GM18858 (cell line): ENCODE measurements around the gene BRK1.
"Not testable (repeated sequence)": the region's sequence is repeated elsewhere in the genome, so short reads cannot be mapped to it uniquely, and the experiment has no call there.

ENCODE experiments used
- ATAC-seq: cut with Tn5 transposase; IDR thresholded peaks from one replicate; pipeline ENCODE4 v1.9.1; 2021; ENCODE audit not compliant: unreplicated experiment

BRK1 gene

GRCh38 chr3:10142707-10143560 is 27.5 kb downstream of the BRK1 start:
- ATAC-seq = no peak

GRCh38 chr3:10145685-10146084 is 30.2 kb downstream of the BRK1 start:
- ATAC-seq = no peak

- no peak for ATAC-seq
Measured at GRCh38 chr3:10149226-10149625, 33.8 kb downstream of the BRK1 start.

DNA sequence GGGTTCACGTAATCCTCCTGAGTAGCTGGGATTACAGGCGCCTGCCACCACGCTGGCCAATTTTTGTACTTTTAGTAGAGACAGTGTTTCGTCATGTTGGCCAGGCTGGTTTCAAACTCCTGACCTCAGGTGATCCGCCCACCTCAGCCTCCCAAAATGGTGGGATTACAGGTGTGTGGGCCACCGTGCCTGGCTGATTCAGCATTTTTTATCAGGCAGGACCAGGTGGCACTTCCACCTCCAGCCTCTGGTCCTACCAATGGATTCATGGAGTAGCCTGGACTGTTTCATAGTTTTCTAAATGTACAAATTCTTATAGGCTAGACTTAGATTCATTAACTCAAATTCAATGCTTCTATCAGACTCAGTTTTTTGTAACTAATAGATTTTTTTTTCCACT is 35.5 kb downstream of the BRK1 start:
- no peak for ATAC-seq

DNA sequence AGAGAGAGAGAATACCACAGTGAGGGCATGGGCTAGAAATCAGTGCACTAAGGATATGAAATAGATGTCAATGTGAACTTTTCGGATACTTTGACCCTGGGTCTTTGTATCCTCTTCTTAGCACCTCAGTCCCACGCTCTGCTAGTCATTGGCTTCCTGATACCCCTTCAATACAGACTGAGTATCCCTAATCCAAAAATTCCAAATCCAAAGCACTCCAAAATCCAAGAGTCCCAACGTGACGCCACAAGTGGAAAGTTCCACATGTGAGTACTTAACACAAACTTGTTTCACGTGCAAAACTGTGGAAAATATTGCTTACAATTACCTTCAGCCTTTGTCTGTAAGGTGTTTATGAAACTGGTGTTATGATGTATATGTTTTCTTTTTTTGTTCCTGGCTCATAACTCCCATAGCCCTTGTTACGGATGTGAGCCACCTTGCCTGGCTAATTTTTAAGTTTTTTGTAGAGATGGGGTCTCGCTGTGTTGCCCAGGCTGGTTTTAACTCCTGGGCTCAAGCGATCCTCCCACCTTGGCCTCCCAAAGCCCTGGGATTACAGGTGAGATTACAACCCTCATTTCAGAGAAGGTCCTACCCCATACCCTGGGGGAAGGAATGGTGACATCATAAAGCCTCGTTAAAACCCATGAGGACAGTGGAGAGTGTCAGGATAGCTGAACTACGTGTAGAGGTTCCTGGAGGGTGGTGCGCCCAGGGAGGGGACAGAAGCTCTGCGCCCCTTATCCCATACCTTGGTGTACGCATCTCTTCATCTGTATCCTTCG is 39.1 kb downstream of the BRK1 start:
- ATAC-seq = no peak

DNA sequence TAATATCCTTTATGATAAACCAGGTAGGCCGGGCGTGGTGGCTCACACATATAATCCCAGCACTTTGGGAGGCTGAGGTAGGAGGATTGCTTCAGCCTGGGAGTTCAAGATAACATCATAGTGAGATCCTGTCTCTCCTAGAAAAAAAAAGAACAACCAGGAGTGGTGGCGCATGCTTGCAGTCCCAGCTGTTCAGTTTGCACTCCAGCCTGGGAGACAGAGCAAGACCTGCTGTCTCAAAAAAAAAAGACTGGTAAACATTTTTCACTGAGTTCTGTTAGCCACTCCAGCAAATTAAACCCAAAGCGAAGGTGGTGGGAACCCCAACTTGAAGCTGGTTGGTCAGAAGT is 39.6 kb downstream of the BRK1 start:
- no peak for ATAC-seq

- ATAC-seq = no peak
Measured at GRCh38 chr3:10155658-10156057, 40.2 kb downstream of the BRK1 start.

DNA sequence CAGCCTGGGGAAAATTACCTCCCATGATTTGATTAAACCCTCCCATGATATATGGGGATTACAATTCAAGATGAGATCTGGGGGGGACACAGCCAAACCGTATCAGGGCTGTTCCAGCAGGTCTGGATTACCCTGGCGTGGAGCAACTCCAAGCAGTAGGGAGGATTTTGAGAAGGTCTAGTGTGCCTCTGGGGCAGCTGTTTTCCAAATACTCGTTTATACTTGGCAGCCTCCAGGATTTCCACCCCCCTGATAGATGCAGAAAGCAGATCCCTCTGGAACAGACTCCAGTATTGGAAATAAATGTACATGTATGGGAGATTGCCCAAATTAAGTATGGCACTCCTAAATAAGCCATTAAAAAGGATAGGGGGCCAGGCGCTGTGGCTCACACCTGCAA is 41.6 kb downstream of the BRK1 start:
- no peak for ATAC-seq

- not testable (repeated sequence) for ATAC-seq
Measured at GRCh38 chr3:10158555-10158954, 43.1 kb downstream of the BRK1 start.

GRCh38 chr3:10160346-10160745 is 44.9 kb downstream of the BRK1 start:
- ATAC-seq = no peak

- no peak for ATAC-seq
Measured at GRCh38 chr3:10160925-10161324, 45.5 kb downstream of the BRK1 start.

DNA sequence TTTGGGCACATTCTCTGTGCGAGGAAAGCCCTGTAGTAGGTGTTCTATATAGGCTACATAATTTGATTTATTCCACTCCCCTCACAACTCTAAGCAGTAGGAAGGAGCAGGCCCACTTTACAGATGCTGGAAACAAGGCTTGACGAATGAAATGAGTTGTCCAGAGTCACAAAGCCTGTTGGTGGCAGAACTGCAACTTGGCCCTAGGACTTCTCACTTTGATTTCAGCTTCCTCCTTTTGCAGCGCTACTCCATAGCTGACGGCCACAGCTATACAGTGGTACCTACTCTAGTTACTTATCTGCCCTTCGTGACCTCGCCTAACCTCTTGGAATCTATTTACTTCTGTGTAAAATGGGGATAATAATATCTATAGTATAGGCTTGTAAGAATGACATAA is 46.7 kb downstream of the BRK1 start:
- ATAC-seq = no peak

GRCh38 chr3:10164201-10164545 is 48.7 kb downstream of the BRK1 start:
- ATAC-seq = not testable (repeated sequence)

DNA sequence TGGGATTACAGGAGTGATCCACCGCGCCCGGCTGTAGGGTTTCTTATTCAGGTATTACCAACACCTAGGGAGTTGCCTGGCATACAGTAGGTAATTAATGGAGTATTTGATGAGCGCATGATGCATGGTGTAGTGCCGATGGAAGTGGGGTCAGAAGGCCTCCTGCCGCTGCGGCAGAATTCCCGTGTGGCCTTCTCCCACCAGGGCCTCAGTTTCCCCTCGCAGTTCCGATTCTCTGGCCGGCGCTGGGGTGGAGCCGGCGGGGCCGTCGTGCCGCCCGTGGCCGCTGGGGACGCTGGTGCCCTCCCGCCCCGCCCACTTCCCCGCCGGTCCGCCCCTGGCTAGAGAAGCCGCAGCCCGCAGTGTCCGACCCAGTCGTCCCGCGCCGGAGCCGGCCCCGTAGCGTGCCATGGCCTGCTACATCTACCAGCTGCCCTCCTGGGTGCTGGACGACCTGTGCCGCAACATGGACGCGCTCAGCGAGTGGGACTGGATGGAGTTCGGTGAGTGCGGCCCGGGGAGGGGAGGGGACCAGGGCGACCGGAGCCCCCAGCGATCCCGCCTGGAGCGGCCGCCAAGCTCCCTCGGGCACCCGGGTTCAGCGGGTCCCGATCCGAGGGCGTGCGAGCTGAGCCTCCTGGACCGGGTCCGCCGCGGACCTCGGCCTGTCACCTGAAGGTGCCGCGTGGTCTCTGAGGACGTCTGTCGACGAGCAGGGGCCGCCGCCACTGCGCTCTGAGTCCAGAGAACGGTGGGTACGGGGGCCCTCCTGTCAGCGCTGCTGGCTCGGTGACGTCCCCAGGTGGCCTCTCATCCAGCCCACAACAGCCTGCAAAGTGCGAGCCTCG is 49.3 kb downstream of the BRK1 start, which contains the start of gene IRAK2:
Gene IRAK2 (plus strand): TSS at position 374 of the 848 bp plus-strand sequence. CDS start 36 bp downstream, at position 410.
- no peak for ATAC-seq

DNA sequence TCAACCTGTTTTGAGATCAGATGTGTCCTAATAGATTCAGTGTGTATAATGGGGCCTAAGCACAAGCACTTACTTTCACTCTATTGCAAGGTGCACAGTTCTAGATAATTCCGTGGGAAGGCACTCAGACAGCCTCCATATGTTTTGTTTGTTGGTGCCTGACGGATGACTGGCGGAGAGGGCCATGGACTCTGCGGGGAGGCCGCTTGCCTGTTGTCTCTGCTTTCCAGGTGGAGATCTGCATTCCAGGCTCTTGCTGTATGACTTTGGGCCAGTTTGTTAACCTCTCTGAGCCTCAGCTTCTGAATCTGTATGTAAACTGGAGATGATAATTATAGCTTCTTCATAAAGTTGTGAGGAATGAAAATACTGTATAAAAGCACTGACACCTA is 50.7 kb downstream of the BRK1 start:
- no peak for ATAC-seq

- ATAC-seq = no peak
Measured at GRCh38 chr3:10169000-10169496, 53.6 kb downstream of the BRK1 start.

GRCh38 chr3:10170915-10171478 is 55.5 kb downstream of the BRK1 start:
- ATAC-seq = no peak

DNA sequence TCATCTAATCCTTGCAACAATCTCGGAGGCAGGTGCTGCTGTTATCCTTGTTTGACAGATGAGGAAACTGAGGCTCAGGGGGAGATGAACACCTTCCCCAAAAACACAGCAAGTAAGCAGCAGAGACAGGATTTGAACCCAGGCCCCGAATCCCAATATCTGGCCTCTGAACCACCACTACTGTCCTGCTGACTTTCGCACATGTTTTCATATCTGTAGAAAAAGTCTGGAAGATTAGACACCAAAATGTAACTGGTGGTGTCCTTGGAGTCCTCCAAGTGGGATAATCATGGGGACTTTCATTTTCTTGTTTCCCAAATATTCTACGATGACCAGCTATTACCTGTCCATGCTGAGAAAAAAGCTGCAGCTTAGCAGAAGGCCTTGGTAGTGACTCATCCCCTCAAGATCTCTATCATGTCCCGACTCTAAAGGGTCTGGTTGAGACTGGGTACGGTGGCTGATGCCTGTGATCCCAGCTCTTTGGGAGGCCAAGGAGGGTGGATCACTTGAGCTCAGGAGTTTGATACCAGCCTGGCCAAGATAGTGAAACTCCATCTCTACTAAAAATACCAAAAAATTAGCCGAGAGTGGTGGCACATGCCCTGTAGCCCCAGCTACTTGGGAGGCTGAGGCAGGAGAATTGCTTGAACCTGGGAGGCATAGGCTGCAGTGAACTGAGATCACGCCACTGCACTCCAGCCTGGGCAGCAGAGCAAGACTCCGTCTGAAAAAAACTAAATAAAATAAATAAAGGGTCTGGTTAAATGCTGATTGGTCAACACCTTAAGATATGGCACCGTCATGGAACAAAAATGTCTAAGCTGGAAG is 57.8 kb downstream of the BRK1 start:
- ATAC-seq = no peak

- no peak for ATAC-seq
Measured at GRCh38 chr3:10173926-10174435, 58.5 kb downstream of the BRK1 start.

- not testable (repeated sequence) for ATAC-seq
Measured at GRCh38 chr3:10175334-10175733, 59.9 kb downstream of the BRK1 start.
